NCI-H146 treated with DMSO at 0.1 percent for 48 hours (cell line): ENCODE results near the gene ACTL10.

Source experiments
- DNase-seq: peaks from one replicate; lab custom pipeline; 2025; ENCODE audit not compliant: unreplicated experiment; lab: John Stamatoyannopoulos, UW

Gene ACTL10

GRCh38 chr20:33648396-33649004, 18.2 kb upstream of the ACTL10 start:
- DNase-seq = no peak

- no peak for DNase-seq
These were observed 17.5 kb upstream of the ACTL10 start for GRCh38 chr20:33649201-33649681.

GRCh38 chr20:33650111-33650752, 16.5 kb upstream of the ACTL10 start:
- DNase-seq = no peak

- no peak for DNase-seq
These were observed 15.8 kb upstream of the ACTL10 start for GRCh38 chr20:33650753-33651561.

- no peak for DNase-seq
These were observed 15.1 kb upstream of the ACTL10 start for GRCh38 chr20:33651562-33652048.

GRCh38 chr20:33653218-33653899, 13.4 kb upstream of the ACTL10 start:
- peak; percentile 68 for DNase-seq

GRCh38 chr20:33653900-33654596, 12.7 kb upstream of the ACTL10 start:
- peak; percentile 99 for DNase-seq

GRCh38 chr20:33654680-33655161, 12.0 kb upstream of the ACTL10 start:
- DNase-seq = no peak

- DNase-seq = no peak
These were observed 11.6 kb upstream of the ACTL10 start for GRCh38 chr20:33655164-33655563.

GRCh38 chr20:33656010-33656782, 10.5 kb upstream of the ACTL10 start:
- DNase-seq = no peak

GRCh38 chr20:33656783-33657703, 9.7 kb upstream of the ACTL10 start:
- DNase-seq = no peak

- DNase-seq = no peak
These were observed 9.0 kb upstream of the ACTL10 start for GRCh38 chr20:33657704-33658095.

GRCh38 chr20:33658510-33658909, 8.2 kb upstream of the ACTL10 start:
- DNase-seq = no peak

- DNase-seq = no peak
These were observed 7.8 kb upstream of the ACTL10 start for GRCh38 chr20:33658929-33659328.

- no peak for DNase-seq
These were observed 7.3 kb upstream of the ACTL10 start for GRCh38 chr20:33659341-33660034.

GRCh38 chr20:33660035-33660684, 6.6 kb upstream of the ACTL10 start:
- DNase-seq = no peak

- DNase-seq = no peak
These were observed 6.1 kb upstream of the ACTL10 start for GRCh38 chr20:33660685-33661058.

GRCh38 chr20:33662172-33662571, 4.6 kb upstream of the ACTL10 start, which contains the start of gene C20orf144:
TSS of gene C20orf144 (plus strand) at chr20:33662327. CDS start at chr20:33662346, 19 bp downstream.
- no peak for DNase-seq
